OCI-LY7 (cell line): ENCODE measurements around the gene DLX1. TPM values are rescaled to one million over a fixed set of nuclear protein-coding genes. Genes with fewer than 3 reads are reported as not detected.
A peak's percentile ranks its signal among the peaks of the same experiment; 100 is the strongest.

Source experiments
- Bru-seq: library from RNA; stranded (reverse); fragments of 400-500 nt; gene quantifications from one replicate; lab custom pipeline; 2021; lab: Mats Ljungman, UMichigan
- BruChase-seq, 2 experiments: library from RNA; stranded (reverse); fragments of 400-500 nt; gene quantifications; one replicate each; lab custom pipeline; 2021; lab: Mats Ljungman, UMichigan
- BruUV-seq: library from RNA; stranded (reverse); fragments of 400-500 nt; replicated peaks from 2 replicates; lab custom pipeline; 2021; lab: Mats Ljungman, UMichigan
- CTCF ChIA-PET: fragments of 300-600 bp; sonication (Branson Sonifier 250); formaldehyde crosslinking; loops from one replicate; lab custom pipeline; 2022; ENCODE audit warnings: antibody characterized with exemption; ENCODE audit not compliant: unreplicated experiment; lab: Charles Lee
- POLR2A ChIA-PET: fragments of 300-600 bp; sonication (Branson Sonifier 250); formaldehyde crosslinking; loops from one replicate; lab custom pipeline; 2022; ENCODE audit warnings: antibody characterized with exemption; lab: Charles Lee
- DNase-seq: peaks from one replicate; pipeline ENCODE4 v3.0.0-alpha.2; 2015; ENCODE audit warnings: low spot score
- H2AFZ ChIP-seq: fragments of 200-600 bp; sonication (generic), shearing (Covaris generic); 2 replicates; pipeline ENCODE4 v1.6.1; 2014; ENCODE audit warnings: mild to moderate bottlenecking, antibody characterized with exemption, low read length, moderate library complexity
- H3K27ac ChIP-seq: fragments of 200-600 bp; sonication (generic); 2 replicates; pipeline ENCODE4 v1.5.1; 2014; ENCODE audit warnings: mixed run types, low read depth, mild to moderate bottlenecking, moderate library complexity, low read length, inconsistent platforms; ENCODE audit not compliant: poor library complexity, severe bottlenecking
- H3K36me3 ChIP-seq: fragments of 200-600 bp; sonication (generic); 2 replicates; pipeline ENCODE4 v1.6.1; 2014; ENCODE audit warnings: mild to moderate bottlenecking, antibody characterized with exemption, low read length, moderate library complexity, mixed read lengths; ENCODE audit not compliant: insufficient read depth
- H3K4me1 ChIP-seq: fragments of 200-600 bp; sonication (generic); 2 replicates; pipeline ENCODE4 v1.5.1; 2014; ENCODE audit warnings: mild to moderate bottlenecking, low read length; ENCODE audit not compliant: insufficient read depth, poor library complexity, severe bottlenecking
- H3K4me2 ChIP-seq: fragments of 200-600 bp; sonication (generic); 2 replicates; pipeline ENCODE4 v1.6.1; 2014; ENCODE audit warnings: mild to moderate bottlenecking, low read length
- H3K4me3 ChIP-seq: fragments of 200-600 bp; sonication (generic); 2 replicates; pipeline ENCODE4 v1.5.1; 2014; ENCODE audit warnings: mild to moderate bottlenecking, low read depth, low read length; ENCODE audit not compliant: poor library complexity, severe bottlenecking
- H3K79me2 ChIP-seq: fragments of 200-600 bp; sonication (generic); 2 replicates; pipeline ENCODE4 v1.6.1; 2016; ENCODE audit warnings: low read depth, mild to moderate bottlenecking, low read length, moderate library complexity, mixed read lengths; ENCODE audit not compliant: insufficient read depth
- H3K9me2 ChIP-seq: fragments of 200-600 bp; sonication (generic); 2 replicates; pipeline ENCODE4 v1.6.1; 2016; ENCODE audit warnings: mild to moderate bottlenecking, low read length, mixed read lengths; ENCODE audit not compliant: insufficient read depth
- H3K9me3 ChIP-seq: fragments of 200-600 bp; sonication (generic); 2 replicates; pipeline ENCODE4 v1.6.1; 2014; ENCODE audit warnings: mild to moderate bottlenecking, mixed run types, low read length, mixed read lengths
- H4K20me1 ChIP-seq: fragments of 200-600 bp; sonication (generic); 2 replicates; pipeline ENCODE4 v1.6.1; 2014; ENCODE audit warnings: mild to moderate bottlenecking, antibody characterized with exemption, low read length, moderate library complexity, mixed read lengths; ENCODE audit not compliant: insufficient read depth
- EZH2phosphoT487 ChIP-seq: fragments of 200-600 bp; sonication (generic); IDR thresholded peaks from 2 replicates; pipeline ENCODE4 v1.6.1; 2018; ENCODE audit warnings: low read depth, borderline replicate concordance, mild to moderate bottlenecking, mixed run types, antibody characterized with exemption, low read length, moderate library complexity, mixed read lengths
- intact Hi-C: fragments of 100-400 bp; cut with micrococcal nuclease; formaldehyde crosslinking; loops from one replicate; pipeline ENCODE4 v1.10.0; 2022; ENCODE audit not compliant: unreplicated experiment
- long read RNA-seq: library from polyadenylated mRNA; stranded (forward); transcript quantifications from one replicate; pipeline ENCODE4 v2.0.0, GENCODE V29; 2022
- total RNA-seq, 2 experiments: library from RNA; depleted of rRNA in 1 of 2; stranded (reverse); fragments of >200 nt in 1 of 2; shearing (Covaris generic) in 1 of 2; gene quantifications; 2 replicates each; pipeline ENCODE4 v1.2.3, GENCODE V29; 2014 to 2022
- TF ChIP-seq, protein P1 (sequence below): fragments of 200-600 bp; sonication (generic); conservative IDR thresholded peaks from 2 replicates; pipeline ENCODE4 v1.5.1; 2014; ENCODE audit warnings: mild to moderate bottlenecking, antibody characterized with exemption, low read length, moderate library complexity, mixed read lengths

DLX1 gene
- total RNA-seq (2014; rRNA removed; shearing (Covaris generic)) (not detected in 2 replicates), total RNA-seq (2022) (not detected in 2 replicates), Bru-seq, nascent RNA (not detected), BruChase-seq, experiment 1, labeled RNA remaining after a 6-hour chase (percentile 18 among the genes with signal in this experiment), BruChase-seq, experiment 2, labeled RNA remaining after a 2-hour chase (percentile 18 among the genes with signal in this experiment)
- long read RNA-seq: 0 reads

DNA sequence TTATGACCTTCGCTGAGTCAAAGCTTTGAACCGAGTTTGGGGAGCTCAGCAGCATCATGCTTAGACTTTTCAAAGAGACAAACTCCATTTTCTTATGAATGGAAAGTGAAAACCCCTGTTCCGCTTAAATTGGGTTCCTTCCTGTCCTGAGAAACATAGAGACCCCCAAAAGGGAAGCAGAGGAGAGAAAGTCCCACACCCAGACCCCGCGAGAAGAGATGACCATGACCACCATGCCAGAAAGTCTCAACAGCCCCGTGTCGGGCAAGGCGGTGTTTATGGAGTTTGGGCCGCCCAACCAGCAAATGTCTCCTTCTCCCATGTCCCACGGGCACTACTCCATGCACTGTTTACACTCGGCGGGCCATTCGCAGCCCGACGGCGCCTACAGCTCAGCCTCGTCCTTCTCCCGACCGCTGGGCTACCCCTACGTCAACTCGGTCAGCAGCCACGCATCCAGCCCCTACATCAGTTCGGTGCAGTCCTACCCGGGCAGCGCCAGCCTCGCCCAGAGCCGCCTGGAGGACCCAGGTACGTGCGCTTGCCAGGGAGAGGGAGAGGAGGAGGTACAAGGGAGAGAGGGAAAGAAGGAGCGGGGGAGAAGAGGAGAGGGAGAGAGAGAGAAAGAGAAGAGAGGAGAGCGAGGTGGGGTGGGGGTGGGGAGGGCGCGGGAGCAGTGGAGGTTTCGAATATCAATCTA, at the start of gene DLX1:
TSS of gene DLX1 (plus strand) at position 48 of the 700 bp plus-strand sequence. CDS start at position 219, 171 bp downstream.
- H3K4me3 ChIP-seq: peak within 1 kb of the TSS; percentile 64
- no peak for TF ChIP-seq EZH2phosphoT487
- TF ChIP-seq, protein P1, sequence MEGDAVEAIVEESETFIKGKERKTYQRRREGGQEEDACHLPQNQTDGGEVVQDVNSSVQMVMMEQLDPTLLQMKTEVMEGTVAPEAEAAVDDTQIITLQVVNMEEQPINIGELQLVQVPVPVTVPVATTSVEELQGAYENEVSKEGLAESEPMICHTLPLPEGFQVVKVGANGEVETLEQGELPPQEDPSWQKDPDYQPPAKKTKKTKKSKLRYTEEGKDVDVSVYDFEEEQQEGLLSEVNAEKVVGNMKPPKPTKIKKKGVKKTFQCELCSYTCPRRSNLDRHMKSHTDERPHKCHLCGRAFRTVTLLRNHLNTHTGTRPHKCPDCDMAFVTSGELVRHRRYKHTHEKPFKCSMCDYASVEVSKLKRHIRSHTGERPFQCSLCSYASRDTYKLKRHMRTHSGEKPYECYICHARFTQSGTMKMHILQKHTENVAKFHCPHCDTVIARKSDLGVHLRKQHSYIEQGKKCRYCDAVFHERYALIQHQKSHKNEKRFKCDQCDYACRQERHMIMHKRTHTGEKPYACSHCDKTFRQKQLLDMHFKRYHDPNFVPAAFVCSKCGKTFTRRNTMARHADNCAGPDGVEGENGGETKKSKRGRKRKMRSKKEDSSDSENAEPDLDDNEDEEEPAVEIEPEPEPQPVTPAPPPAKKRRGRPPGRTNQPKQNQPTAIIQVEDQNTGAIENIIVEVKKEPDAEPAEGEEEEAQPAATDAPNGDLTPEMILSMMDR: no peak
- ChIA-PET POLR2A (interaction anchor here (1.0 kb wide), 1 partner anchor 18 kb away, joined by 3 read pairs; the partner anchor contains the start of gene DLX2), CTCF (interaction anchor here (0.5 kb wide), 1 partner anchor 14 kb away, joined by 4 read pairs; no protein-coding TSS in a partner anchor)
- H3K9me2 ChIP-seq: no peaks in the 10 kb centered on the region
- H3K36me3 ChIP-seq: no peaks in the 10 kb centered on the region
- no peaks in the 10 kb centered on the region for H3K9me3 ChIP-seq
- BruUV-seq: no TSS peak
- DNase-seq: no peak
- H2AFZ ChIP-seq: peak within 1 kb of the TSS; percentile 16; the same call in 1 of the 2 replicates
- H3K4me1 ChIP-seq: peaks cover 6% of the 10 kb centered on the region
- H3K27ac ChIP-seq: no peak within 1 kb of the TSS
- no peaks in the 10 kb centered on the region for H3K79me2 ChIP-seq
- peak within 1 kb of the TSS; percentile 62 for H3K4me2 ChIP-seq
- intact Hi-C loops: no loop called here
- H4K20me1 ChIP-seq: no peaks in the 10 kb centered on the region

DNA sequence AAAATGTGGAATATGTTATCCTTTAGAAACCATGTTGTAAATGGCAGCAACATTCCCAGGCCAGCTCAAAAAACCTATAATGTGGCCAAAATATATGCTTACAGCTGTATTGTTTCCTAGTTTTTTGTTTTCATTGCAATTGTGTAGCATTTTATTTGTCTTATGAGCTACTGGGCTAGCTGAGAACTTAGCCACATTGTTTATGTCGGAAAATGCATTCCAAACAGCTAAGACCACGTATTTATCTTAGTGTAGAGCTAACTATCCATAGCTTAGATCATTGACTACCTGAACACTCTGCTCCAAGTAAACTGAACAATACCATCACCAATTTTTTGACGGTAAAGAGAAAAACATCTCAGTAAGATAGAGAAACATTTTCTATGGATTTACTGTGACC, 47.2 kb upstream of the DLX1 start:
- no peak overlapping the region for H3K4me3 ChIP-seq
- no peak overlapping the region for H3K4me2 ChIP-seq
- POLR2A ChIA-PET: interaction anchor here (0.6 to 1.9 kb wide), 5 partner anchors 8 to 1740 kb away, joined by 3 to 14 read pairs (median 6); no protein-coding TSS in a partner anchor
- no TSS peak for BruUV-seq
- DNase-seq: no peak
- H3K27ac ChIP-seq: no peak overlapping the region
- H3K9me2 ChIP-seq: no peaks in the 10 kb centered on the region
- H2AFZ ChIP-seq: no peak overlapping the region
- no peaks in the 10 kb centered on the region for H3K4me1 ChIP-seq
- H4K20me1 ChIP-seq: no peaks in the 10 kb centered on the region
- CTCF ChIA-PET: no interaction called here
- H3K9me3 ChIP-seq: no peaks in the 10 kb centered on the region
- no peaks in the 10 kb centered on the region for H3K79me2 ChIP-seq
- intact Hi-C loops: loop anchor here (10.0 kb wide), 1 partner anchor 1157 kb away; no protein-coding TSS in a partner anchor
- H3K36me3 ChIP-seq: no peaks in the 10 kb centered on the region
- no peak for TF ChIP-seq EZH2phosphoT487
- TF ChIP-seq, protein P1: no peak
